HUES64 (cell line): ENCODE results near the gene SLC12A6.

Experiments
- H3K27ac ChIP-seq: 2 replicates; pipeline ENCODE4 v1.7.0; 2013; ENCODE audit warnings: low read depth, low read length, inconsistent platforms
- H3K27me3 ChIP-seq: 2 replicates; pipeline ENCODE4 v1.6.1; 2013; ENCODE audit warnings: mild to moderate bottlenecking, low read length; ENCODE audit not compliant: insufficient read depth
- H3K36me3 ChIP-seq: 2 replicates; pipeline ENCODE4 v1.6.1; 2013; ENCODE audit warnings: mild to moderate bottlenecking, low read length; ENCODE audit not compliant: insufficient read depth
- H3K4me1 ChIP-seq: 2 replicates; pipeline ENCODE4 v1.6.1; 2013; ENCODE audit warnings: mild to moderate bottlenecking, low read length, moderate library complexity; ENCODE audit not compliant: insufficient read depth
- H3K4me3 ChIP-seq: 2 replicates; pipeline ENCODE4 v1.5.1; 2013; ENCODE audit warnings: mild to moderate bottlenecking, low read length, moderate library complexity
- H3K9ac ChIP-seq: 2 replicates; pipeline ENCODE4 v1.6.1; 2013; ENCODE audit warnings: mild to moderate bottlenecking, low read depth, low read length
- H3K9me3 ChIP-seq: 2 replicates; pipeline ENCODE4 v1.6.1; 2013; ENCODE audit warnings: low read depth, low read length; ENCODE audit not compliant: insufficient read depth
- WGBS: fragments of 150-250, 120-280 bp; methylation state at CpG from one replicate; pipeline ENCODE4 v1.1.7; 2013; ENCODE audit warnings: missing lambda C conversion rate; 5-methylcytosine and 5-hydroxymethylcytosine counted together

Gene SLC12A6

GRCh38 chr15:34284937-34285336 lies 52.6 kb downstream of the SLC12A6 start:
- 91% methylated on average over 2 of the region's 2 CpGs for WGBS
- H3K27ac ChIP-seq = no peak overlapping the region

DNA sequence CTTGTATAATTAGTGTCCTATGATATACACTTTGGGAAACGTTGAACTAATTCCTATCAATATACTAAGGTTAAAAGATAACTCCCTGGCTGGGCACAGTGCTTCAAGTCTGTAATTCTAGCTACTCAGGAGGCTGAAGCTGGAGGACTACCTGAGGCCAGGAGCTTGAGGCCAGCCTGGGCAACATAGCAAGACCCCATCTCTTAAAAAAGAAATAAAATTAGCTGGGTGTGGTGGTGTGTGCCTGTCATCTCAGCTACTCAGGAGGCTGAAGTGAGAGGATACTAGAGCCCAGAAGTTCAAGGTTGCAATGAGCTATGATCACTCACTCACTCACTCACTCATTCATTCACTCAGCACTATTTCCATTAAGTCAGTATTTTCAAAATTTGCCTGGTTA lies 55.2 kb downstream of the SLC12A6 start:
- Histone ChIP-seq H3K4me1 (no peaks in the 10 kb centered on the region), H3K27ac (no peak overlapping the region), H3K9ac (no peak overlapping the region), H3K4me3 (no peak overlapping the region), H3K36me3 (no peaks in the 10 kb centered on the region), H3K27me3 (no peaks in the 10 kb centered on the region), H3K9me3 (no peaks in the 10 kb centered on the region)
- 100% methylated on average over 1 of the region's 1 CpG for WGBS

More at GRCh38 chr15:34284937-34285336, 52.6 kb downstream of the SLC12A6 start:
- H3K4me1 ChIP-seq = no peaks in the 10 kb centered on the region
- H3K27me3 ChIP-seq = no peaks in the 10 kb centered on the region
- no peak overlapping the region for H3K9ac ChIP-seq
- no peak overlapping the region for H3K4me3 ChIP-seq
- H3K36me3 ChIP-seq = no peaks in the 10 kb centered on the region
- no peaks in the 10 kb centered on the region for H3K9me3 ChIP-seq

DNA sequence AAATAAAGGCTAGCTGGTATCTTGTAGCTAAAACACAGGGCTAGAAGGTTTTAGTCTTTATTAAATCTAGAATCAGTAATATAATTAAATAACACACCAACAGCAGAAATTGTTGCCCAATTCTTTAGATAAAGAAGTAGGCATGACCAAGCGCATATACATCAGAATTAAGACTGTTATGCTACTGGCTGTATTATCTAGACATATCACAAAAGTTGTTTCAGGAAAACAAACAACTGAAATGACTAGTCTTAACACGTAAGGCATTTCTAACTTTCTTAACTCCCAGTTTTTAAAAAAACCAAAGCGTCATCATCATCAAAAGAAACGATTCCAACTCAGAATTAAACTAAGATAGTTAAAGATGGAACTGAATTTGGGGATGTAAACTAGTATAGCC lies 57.4 kb downstream of the SLC12A6 start:
- Histone ChIP-seq H3K9me3 (no peaks in the 10 kb centered on the region), H3K4me1 (no peaks in the 10 kb centered on the region), H3K36me3 (no peaks in the 10 kb centered on the region), H3K4me3 (no peak overlapping the region), H3K9ac (no peak overlapping the region), H3K27me3 (no peaks in the 10 kb centered on the region), H3K27ac (no peak overlapping the region)
- WGBS = 100% methylated on average over 3 of the region's 4 CpGs

- Histone ChIP-seq H3K4me1 (no peaks in the 10 kb centered on the region), H3K4me3 (no peak overlapping the region), H3K9me3 (no peaks in the 10 kb centered on the region), H3K27ac (no peak overlapping the region), H3K27me3 (no peaks in the 10 kb centered on the region), H3K9ac (no peak overlapping the region), H3K36me3 (no peaks in the 10 kb centered on the region)
- 95% methylated on average over 2 of the region's 2 CpGs for WGBS
Measured at GRCh38 chr15:34279368-34279767, 58.2 kb downstream of the SLC12A6 start.

DNA sequence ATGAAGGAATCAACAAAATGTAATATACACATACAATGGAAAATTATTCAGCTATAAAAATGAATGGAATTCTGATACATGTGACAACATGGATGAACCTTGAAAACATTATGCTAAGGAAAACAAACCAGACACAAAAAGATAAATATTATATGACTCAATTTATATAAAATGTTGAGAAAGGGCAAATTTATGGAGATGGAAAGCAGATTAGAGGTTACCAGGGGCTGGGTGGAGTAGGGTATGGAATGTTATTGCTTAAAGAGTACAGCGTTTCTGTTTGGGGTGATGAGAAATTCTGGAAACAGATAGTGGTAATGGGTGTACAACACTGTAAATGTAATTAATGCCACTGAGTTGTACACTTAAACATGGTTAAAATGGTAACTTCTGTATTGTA lies 61.9 kb downstream of the SLC12A6 start:
- H3K27ac ChIP-seq = no peak overlapping the region
- H3K4me3 ChIP-seq = no peak overlapping the region
- 97% methylated on average over 1 of the region's 1 CpG for WGBS
- H3K36me3 ChIP-seq = no peaks in the 10 kb centered on the region
- no peak overlapping the region for H3K9ac ChIP-seq
- H3K4me1 ChIP-seq = no peaks in the 10 kb centered on the region
- H3K27me3 ChIP-seq = no peaks in the 10 kb centered on the region
- H3K9me3 ChIP-seq = no peaks in the 10 kb centered on the region

DNA sequence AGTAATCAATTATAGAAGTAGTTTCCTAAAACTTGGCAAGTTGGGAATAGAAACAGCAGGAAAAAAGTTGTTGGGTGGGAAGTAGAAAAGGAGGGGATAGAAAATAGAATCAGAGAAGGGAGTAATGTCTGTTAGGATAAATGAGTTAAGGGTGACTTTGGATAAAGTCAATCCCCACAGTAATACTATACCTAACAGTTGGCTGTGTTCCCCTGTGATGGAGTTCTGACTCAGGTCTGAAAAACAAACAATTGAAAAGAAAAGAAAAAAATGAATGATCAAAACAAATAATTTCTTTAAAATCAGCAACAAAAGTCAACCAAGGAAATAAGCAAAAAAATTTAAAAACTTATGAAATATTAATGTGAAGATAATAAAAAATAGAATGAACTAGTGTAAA lies 62.4 kb downstream of the SLC12A6 start:
- H3K27ac ChIP-seq = no peak overlapping the region
- H3K4me1 ChIP-seq = no peaks in the 10 kb centered on the region

DNA sequence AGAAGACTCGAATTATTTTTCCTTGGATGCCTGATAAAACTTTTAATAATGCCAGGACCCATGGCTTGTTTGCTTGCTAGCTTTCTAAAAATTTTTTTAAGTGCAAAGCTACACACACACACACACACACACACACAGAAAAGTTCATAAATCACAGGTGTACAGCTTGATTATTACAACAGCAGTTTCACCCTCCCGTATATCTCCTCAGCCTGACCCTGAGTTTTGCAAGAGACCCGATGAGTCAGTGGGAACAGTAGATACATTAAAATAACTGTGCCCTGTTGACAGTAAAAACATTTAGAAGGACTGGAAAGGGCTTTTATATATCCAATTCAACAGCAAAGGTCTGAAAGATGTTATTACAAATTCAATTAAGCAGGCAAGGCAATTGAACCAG lies 66.1 kb downstream of the SLC12A6 start:
- no peaks in the 10 kb centered on the region for H3K36me3 ChIP-seq
- H3K27ac ChIP-seq = no peak overlapping the region
- H3K27me3 ChIP-seq = no peaks in the 10 kb centered on the region
- H3K9me3 ChIP-seq = no peaks in the 10 kb centered on the region
- no peak overlapping the region for H3K9ac ChIP-seq
- no peak overlapping the region for H3K4me3 ChIP-seq
- no peaks in the 10 kb centered on the region for H3K4me1 ChIP-seq
- WGBS = 98% methylated on average over 3 of the region's 3 CpGs

More for the DNA sequence above, 62.4 kb downstream of the SLC12A6 start:
- Histone ChIP-seq H3K9me3 (no peaks in the 10 kb centered on the region), H3K4me3 (no peak overlapping the region), H3K9ac (no peak overlapping the region), H3K36me3 (no peaks in the 10 kb centered on the region), H3K27me3 (no peaks in the 10 kb centered on the region)

DNA sequence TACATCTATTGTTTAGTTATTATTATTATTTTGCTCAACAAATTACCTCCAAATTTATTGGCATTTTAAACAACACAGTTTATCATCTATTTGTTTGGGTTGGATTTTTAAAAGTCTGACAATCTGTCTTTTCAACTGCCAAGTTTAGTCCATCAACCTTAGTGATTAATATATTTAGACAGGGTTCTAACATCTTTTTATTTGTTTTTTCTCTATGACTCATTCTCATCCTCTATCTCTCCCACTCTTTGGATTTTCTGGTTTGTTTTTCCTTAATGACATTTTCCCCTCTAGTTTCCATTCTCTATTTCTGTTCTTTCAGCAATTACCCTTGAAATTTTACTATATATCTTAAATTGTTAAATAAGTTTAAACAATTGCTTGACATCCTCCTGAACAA lies 70.8 kb downstream of the SLC12A6 start:
- no peak overlapping the region for H3K4me3 ChIP-seq
- H3K9me3 ChIP-seq = no peaks in the 10 kb centered on the region
- no peaks in the 10 kb centered on the region for H3K36me3 ChIP-seq
- no peak overlapping the region for H3K27ac ChIP-seq
- no peaks in the 10 kb centered on the region for H3K27me3 ChIP-seq
- H3K9ac ChIP-seq = no peak overlapping the region
- H3K4me1 ChIP-seq = no peaks in the 10 kb centered on the region

- no peak overlapping the region for H3K9ac ChIP-seq
- no peak overlapping the region for H3K4me3 ChIP-seq
- no peaks in the 10 kb centered on the region for H3K36me3 ChIP-seq
- no peak overlapping the region for H3K27ac ChIP-seq
- 88% methylated on average over 1 of the region's 2 CpGs for WGBS
- H3K9me3 ChIP-seq = no peaks in the 10 kb centered on the region
- no peaks in the 10 kb centered on the region for H3K4me1 ChIP-seq
- H3K27me3 ChIP-seq = no peaks in the 10 kb centered on the region
Measured at GRCh38 chr15:34264076-34264475, 73.5 kb downstream of the SLC12A6 start.

DNA sequence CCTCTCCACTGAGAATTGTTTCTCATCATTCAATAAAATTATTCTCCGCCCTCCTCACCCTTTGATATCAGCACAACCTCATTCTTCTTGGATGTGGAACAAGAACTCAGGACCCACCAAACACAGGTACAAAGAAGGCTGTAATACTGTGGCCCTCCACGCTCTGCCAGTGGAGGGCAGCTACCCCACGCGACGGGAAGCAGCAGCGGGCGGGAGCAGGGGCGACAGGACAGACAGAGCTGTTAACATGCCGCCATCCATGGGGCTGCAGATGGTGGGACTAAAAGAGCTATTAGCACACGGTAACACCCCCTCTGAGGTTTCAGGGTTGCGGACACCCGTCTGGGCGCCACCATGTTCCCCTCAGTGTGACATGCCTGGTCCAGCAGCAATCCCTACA lies 75.2 kb downstream of the SLC12A6 start:
- WGBS = 92% methylated on average over 13 of the region's 13 CpGs
- no peaks in the 10 kb centered on the region for H3K4me1 ChIP-seq
- no peak overlapping the region for H3K27ac ChIP-seq
- H3K4me3 ChIP-seq = no peak overlapping the region
- no peaks in the 10 kb centered on the region for H3K9me3 ChIP-seq
- H3K9ac ChIP-seq = no peak overlapping the region
- no peaks in the 10 kb centered on the region for H3K27me3 ChIP-seq
- H3K36me3 ChIP-seq = no peaks in the 10 kb centered on the region

- H3K27me3 ChIP-seq = no peaks in the 10 kb centered on the region
- no peak overlapping the region for H3K4me3 ChIP-seq
- no peak overlapping the region for H3K27ac ChIP-seq
- 98% methylated on average over 3 of the region's 3 CpGs for WGBS
- no peaks in the 10 kb centered on the region for H3K4me1 ChIP-seq
- no peaks in the 10 kb centered on the region for H3K9me3 ChIP-seq
- H3K9ac ChIP-seq = no peak overlapping the region
- no peaks in the 10 kb centered on the region for H3K36me3 ChIP-seq
Measured at GRCh38 chr15:34259566-34259965, 78.0 kb downstream of the SLC12A6 start.

- Histone ChIP-seq H3K27ac (no peak overlapping the region), H3K9ac (no peak overlapping the region), H3K9me3 (no peaks in the 10 kb centered on the region), H3K4me3 (no peak overlapping the region), H3K4me1 (no peaks in the 10 kb centered on the region), H3K36me3 (peaks cover 9% of the 10 kb centered on the region), H3K27me3 (no peaks in the 10 kb centered on the region)
- 86% methylated on average over 2 of the region's 2 CpGs for WGBS
Measured at GRCh38 chr15:34258151-34258550, 79.4 kb downstream of the SLC12A6 start.
